Testis (tissue), 2 donors: ENCODE results near the gene SSBP2.

Experiments
- CTCF ChIP-seq, 3 experiments: fragments of 450-650 bp in 2 of 3; fragments of 200-600 bp in 1 of 3; sonication (generic) in 1 of 3; IDR thresholded peaks; one replicate each; pipeline ENCODE4 v1.5.1; 2016 to 2019; ENCODE audit warnings: antibody characterized with exemption in 3 of 3, mild to moderate bottlenecking in 2 of 3, moderate library complexity in 1 of 3
- POLR2A ChIP-seq: fragments of 450-650 bp; IDR thresholded peaks from one replicate; pipeline ENCODE4 v1.6.1; 2017; ENCODE audit warnings: antibody characterized with exemption, mild to moderate bottlenecking, moderate library complexity

GRCh38 chr5:81768935-81769452 lies 18.1 kb upstream of the SSBP2 start:
- TF ChIP-seq POLR2A, result no peak
- TF ChIP-seq CTCF (IDR thresholded peaks at IDR 0.05), result no peak
